ENCODE data around the gene TMEM235. TPM values are rescaled to one million over a fixed set of nuclear protein-coding genes. Genes with fewer than 3 reads are reported as not detected.

The TMEM235 gene
- total RNA-seq (2014; rRNA removed; shearing (Covaris generic)) = not detected in 2 replicates
- not detected in 2 replicates for polyA plus RNA-seq (2015; cell fraction: cytosol; rRNA removed)
- polyA plus RNA-seq (2015; cell fraction: nucleus; rRNA removed) = not detected in 2 replicates

- DNase-seq (ENCODE audit: low read depth) = no peak
Observed at GRCh38 chr17:78230996-78231935, at the start of gene TMEM235. Gene TMEM235 (plus strand): TSS chr17:78231631. CDS start chr17:78232024, 393 bp downstream.

- no peak for DNase-seq (ENCODE audit: low read depth)
Observed at GRCh38 chr17:78182504-78182903, 48.9 kb upstream of the TMEM235 start.

GRCh38 chr17:78183916-78184315, 47.5 kb upstream of the TMEM235 start:
- no peak for DNase-seq (ENCODE audit: low read depth)

DNA sequence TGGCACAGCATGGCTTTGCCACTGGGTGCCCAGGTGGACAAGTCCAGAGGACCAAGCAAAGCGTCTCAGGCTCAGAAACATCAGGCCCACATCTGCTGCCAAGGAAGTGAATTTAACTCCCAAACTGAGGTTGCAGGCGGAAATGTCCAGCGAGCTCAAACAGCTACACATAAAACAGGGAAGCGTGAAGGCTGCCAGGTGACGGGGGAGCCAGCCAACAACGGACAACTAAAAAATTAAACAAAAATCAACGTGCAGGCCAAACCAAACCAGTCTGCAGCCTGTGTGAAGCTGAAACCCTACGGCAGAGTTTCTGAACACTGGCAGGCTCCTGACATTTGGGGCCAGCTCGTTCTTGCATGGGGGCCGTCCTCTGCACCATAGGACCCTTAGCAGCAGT, 47.1 kb upstream of the TMEM235 start:
- DNase-seq (ENCODE audit: low read depth) = no peak

DNA sequence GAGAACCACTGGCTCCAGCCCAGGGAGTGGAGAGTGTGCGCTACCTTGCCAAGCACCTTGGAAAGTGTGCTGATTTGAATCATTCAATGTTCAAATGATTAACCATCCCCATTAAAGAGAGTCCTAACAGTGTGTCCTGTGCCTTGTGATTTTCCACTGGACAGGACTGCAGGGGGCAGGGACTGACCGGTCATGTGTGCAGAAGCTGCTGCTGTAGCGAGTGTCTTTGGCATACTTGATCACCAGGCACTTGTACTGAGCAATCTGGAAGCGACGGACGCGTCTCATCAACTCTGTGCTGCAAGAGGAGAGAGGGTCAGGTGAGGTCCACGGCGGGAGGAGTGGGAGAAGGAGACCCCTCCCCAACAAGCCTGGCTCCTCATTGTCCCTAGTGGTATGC, 46.6 kb upstream of the TMEM235 start:
- DNase-seq (ENCODE audit: low read depth) = no peak

DNA sequence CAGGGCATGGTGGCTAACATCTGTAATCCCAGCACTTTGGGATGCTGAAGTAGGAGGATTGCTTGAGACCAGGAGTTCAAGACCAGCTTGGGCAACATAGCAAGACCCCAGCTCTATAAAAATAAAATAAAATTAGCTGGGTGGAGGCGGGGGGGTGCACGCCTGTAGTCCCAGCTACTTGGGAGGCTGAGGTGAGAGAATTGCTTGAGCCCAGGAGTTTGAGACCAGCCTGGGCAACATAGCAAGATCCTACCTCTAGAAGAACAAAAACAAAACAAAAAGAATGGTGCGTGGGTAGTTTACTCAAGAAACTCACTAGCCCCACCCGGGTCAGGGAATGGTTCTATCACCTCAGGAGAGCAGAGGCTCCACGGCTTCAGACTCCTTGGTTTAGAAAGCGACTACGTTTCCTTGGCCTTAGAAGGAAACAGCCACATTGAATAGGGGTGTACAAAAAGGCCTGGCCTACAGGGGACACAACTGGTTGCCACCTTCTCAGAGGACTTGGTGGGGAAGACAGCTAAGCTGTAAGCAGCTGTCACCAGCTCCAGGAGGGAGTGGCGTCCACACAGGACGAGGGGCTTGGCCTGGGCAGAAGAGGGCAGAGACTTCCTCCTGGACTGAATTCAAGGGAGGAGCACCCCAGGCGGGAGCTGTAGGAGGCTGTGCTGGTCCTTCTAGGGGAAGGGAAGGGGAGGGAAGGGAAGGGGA, 45.3 kb upstream of the TMEM235 start:
- peak; percentile 59 for DNase-seq (ENCODE audit: low read depth)

- peak; percentile 98 for DNase-seq (ENCODE audit: low read depth)
Observed at GRCh38 chr17:78186692-78187595, 44.5 kb upstream of the TMEM235 start, which contains the start of the genes AFMID and TK1. Gene AFMID (plus strand): TSS chr17:78187362. CDS start chr17:78187371, 9 bp downstream. Gene TK1 (minus strand): TSS chr17:78187052. CDS start chr17:78186994, 58 bp downstream.

- no peak for DNase-seq (ENCODE audit: low read depth)
Observed at GRCh38 chr17:78196716-78197115, 34.7 kb upstream of the TMEM235 start.

GRCh38 chr17:78197147-78197832, 34.1 kb upstream of the TMEM235 start:
- DNase-seq (ENCODE audit: low read depth) = no peak

- DNase-seq (ENCODE audit: low read depth) = no peak
Observed at GRCh38 chr17:78200451-78200850, 31.0 kb upstream of the TMEM235 start.

GRCh38 chr17:78202666-78203065, 28.8 kb upstream of the TMEM235 start:
- no peak for DNase-seq (ENCODE audit: low read depth)

DNA sequence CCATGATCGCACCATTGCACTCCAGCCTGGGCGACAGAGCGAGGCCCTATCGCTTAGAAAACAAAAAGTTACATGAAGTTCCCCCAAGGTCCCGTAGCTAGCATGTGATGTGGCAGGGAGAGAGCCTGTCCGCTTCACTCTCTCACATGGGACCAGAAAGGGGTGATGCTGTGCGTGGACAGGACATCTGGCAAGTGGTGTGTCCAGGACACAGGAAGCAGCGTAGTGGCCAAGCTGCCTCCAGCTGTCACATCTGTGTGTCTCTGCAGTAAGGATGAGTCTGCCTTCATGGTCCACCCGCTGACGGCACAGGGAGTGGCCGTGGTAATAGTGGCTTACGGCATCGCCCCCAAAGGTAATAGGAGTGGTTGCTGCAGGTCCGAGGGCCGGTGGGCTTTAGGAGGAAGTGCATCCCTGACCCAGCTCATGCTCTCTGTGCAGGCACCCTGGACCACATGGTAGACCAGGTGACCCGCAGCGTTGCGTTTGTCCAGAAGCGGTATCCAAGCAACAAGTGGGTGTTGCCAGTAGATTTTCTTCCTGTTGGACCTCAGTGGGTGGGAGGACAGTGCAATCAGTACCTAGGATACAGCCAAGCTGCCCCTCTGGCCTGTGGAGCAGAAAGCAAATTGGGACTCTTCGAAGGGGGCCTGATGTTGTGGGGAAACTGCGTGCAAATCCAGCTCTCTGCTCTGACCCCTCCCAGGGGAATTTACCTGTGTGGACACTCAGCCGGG, 26.9 kb upstream of the TMEM235 start:
- DNase-seq (ENCODE audit: low read depth) = no peak

DNA sequence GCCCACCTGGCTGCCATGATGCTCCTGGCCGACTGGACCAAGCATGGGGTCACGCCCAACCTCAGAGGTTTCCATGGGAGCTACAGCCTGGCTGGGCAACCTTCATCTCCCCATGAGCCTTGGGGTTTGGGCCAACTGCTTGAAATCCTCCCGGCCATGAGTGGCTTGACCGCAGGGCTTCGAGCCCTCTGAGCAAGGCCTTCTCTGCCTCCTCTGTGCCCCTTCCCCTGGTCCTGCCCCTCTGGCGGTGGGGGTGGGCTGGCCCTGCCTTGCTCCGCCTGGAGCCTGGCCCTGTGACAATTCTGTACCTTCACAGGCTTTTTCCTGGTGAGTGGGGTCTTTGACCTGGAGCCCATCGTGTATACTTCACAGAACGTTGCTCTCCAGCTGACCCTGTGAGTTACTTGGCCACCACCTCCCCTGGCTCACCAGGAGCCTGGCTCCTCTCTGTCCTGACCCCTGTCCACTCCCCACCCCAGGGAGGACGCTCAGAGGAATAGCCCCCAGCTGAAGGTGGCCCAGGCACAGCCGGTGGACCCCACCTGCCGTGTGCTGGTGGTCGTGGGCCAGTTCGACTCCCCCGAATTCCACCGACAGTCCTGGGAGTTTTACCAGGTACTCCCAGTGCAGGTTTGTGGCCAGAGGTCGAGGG, 26.2 kb upstream of the TMEM235 start:
- DNase-seq (ENCODE audit: low read depth) = no peak

DNA sequence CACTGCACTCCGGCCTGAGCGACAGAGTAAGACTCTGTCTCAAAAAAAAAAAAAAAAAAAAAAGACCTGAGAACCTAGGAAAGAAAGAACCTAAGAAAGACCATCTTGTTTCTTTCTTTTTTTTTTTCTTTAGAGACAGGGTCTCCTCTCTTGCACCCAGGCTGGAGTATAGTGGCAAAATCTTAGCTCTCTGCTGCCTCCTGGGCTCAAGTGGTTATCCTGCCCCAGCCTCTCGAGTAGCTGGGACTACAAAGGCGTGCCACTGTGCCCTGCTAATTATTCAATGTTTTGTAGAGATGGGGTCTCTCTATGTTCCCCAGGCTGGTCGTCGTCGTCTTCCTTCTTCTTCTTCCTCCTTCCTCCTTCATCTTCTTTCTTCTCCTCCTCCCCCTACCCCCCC, 25.1 kb upstream of the TMEM235 start:
- no peak for DNase-seq (ENCODE audit: low read depth)

- DNase-seq (ENCODE audit: low read depth) = no peak
Observed at GRCh38 chr17:78208486-78208885, 22.9 kb upstream of the TMEM235 start.

DNA sequence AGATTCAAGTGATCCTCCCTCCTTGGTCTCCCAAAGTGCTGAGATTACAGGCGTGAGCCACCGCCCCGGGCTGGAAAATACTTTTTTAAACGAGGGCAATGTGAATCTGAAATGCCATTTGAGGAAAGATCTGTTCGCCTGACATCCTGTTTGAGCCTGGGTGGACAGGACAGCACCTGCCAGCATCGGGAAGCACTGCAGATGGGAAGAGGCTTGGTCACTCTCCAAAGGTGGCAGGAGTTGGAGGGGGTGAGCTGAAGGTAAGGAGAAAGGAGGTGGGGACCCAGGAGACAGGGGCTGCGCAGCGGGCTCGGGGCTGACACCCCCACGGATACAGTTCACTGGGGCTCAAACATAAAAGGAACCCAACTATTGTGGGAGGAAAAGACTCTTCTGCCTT, 21.3 kb upstream of the TMEM235 start:
- no peak for DNase-seq (ENCODE audit: low read depth)

DNA sequence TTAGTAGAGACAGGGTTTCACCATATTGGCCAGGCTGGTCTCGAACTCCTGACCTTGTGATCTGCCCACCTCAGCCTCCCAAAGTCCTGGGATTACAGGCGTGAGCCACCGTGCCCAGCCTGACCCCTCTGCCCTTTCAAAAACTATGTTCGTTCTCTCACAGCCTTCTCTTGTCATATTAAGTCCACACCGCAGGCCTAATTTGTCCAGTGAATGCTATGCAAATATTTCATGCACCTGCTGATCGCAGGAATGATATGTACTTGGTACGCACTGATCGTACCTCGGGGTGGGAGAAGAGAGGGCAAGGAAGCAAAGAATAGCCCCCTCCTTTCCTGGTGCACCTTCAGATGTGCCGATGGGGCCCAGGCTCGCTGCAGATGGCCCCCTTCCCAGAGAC, 20.4 kb upstream of the TMEM235 start:
- DNase-seq (ENCODE audit: low read depth) = no peak

- peak; percentile 85 for DNase-seq (ENCODE audit: low read depth)
Observed at GRCh38 chr17:78214016-78214705, 17.3 kb upstream of the TMEM235 start, which contains the start of gene BIRC5. Gene BIRC5 (plus strand): TSS chr17:78214253. CDS start chr17:78214317, 64 bp downstream.
